IMR-90 (cell line): ENCODE data around the gene OVOL1. TPM values are rescaled to one million over a fixed set of nuclear protein-coding genes. Genes with fewer than 3 reads are reported as not detected.

Experiments used
- ATAC-seq: fragments of 200-7000 bp; cut with Tn5 transposase; 2 replicates; pipeline ENCODE4 v1.9.1; 2020; ENCODE audit warnings: low read depth, mild to moderate bottlenecking, moderate library complexity
- BruUV-seq: library from RNA; stranded (reverse); fragments of 400-500 nt; replicated peaks from 2 replicates; lab custom pipeline; 2021; lab: Mats Ljungman, UMichigan
- CTCF ChIA-PET: fragments of 300-600 bp; formaldehyde crosslinking; extraction: SDS; loops from one replicate; lab custom pipeline; 2021; ENCODE audit warnings: antibody characterized with exemption; lab: Yijun Ruan, JAX
- POLR2A ChIA-PET: fragments of 300-600 bp; sonication (Branson Sonifier 250); formaldehyde crosslinking; loops from one replicate; lab custom pipeline; 2022; ENCODE audit warnings: antibody characterized with exemption; ENCODE audit not compliant: unreplicated experiment; lab: Charles Lee
- DNase-seq: peaks from one replicate; pipeline ENCODE4 v3.0.0; 2013
- H2AFZ ChIP-seq: replicated peaks from 2 replicates; pipeline ENCODE3; 2013; ENCODE audit warnings: low read length, mild to moderate bottlenecking; ENCODE audit not compliant: poor library complexity
- H2AK5ac ChIP-seq: 2 replicates; pipeline ENCODE4 v1.6.1; 2013; ENCODE audit warnings: low read depth, low read length, inconsistent platforms
- H2AK9ac ChIP-seq: replicated peaks from 2 replicates; pipeline ENCODE3; 2013; ENCODE audit warnings: mild to moderate bottlenecking, low read depth, low read length, moderate library complexity; ENCODE audit not compliant: poor library complexity
- H2BK120ac ChIP-seq: 2 replicates; pipeline ENCODE4 v1.6.1; 2013; ENCODE audit warnings: low read depth, low read length, inconsistent platforms
- H2BK15ac ChIP-seq: 3 replicates; pipeline ENCODE4 v1.6.1; 2013; ENCODE audit warnings: low read depth, low read length, inconsistent platforms
- H2BK20ac ChIP-seq: 2 replicates; pipeline ENCODE4 v1.6.1; 2013; ENCODE audit warnings: low read depth, mild to moderate bottlenecking, inconsistent platforms, low read length, moderate library complexity
- H2BK5ac ChIP-seq: 2 replicates; pipeline ENCODE4 v1.6.1; 2013; ENCODE audit warnings: mild to moderate bottlenecking, low read depth, low read length, inconsistent platforms; ENCODE audit not compliant: poor library complexity, severe bottlenecking
- H3K14ac ChIP-seq: replicated peaks from 2 replicates; pipeline ENCODE4 v1.6.1; 2013; ENCODE audit warnings: low read depth, low read length, inconsistent platforms
- H3K18ac ChIP-seq: 2 replicates; pipeline ENCODE4 v1.6.1; 2013; ENCODE audit warnings: low read depth, low read length, control low read depth
- H3K23ac ChIP-seq: 2 replicates; pipeline ENCODE4 v1.6.1; 2013; ENCODE audit warnings: low read depth, low read length, inconsistent platforms
- H3K27ac ChIP-seq: 2 replicates; pipeline ENCODE4 v1.5.1; 2013; ENCODE audit warnings: mild to moderate bottlenecking, control low read depth, low read length; ENCODE audit not compliant: insufficient read depth
- H3K27me3 ChIP-seq: 2 replicates; pipeline ENCODE4 v1.6.1; 2013; ENCODE audit warnings: low read length; ENCODE audit not compliant: control insufficient read depth, insufficient read depth
- H3K36me3 ChIP-seq: 2 replicates; pipeline ENCODE4 v1.6.1; 2013; ENCODE audit warnings: low read length, mixed read lengths; ENCODE audit not compliant: control insufficient read depth, insufficient read depth
- H3K4ac ChIP-seq: 2 replicates; pipeline ENCODE4 v1.6.1; 2013; ENCODE audit warnings: low read depth, low read length, inconsistent platforms
- H3K4me1 ChIP-seq: 2 replicates; pipeline ENCODE4 v1.6.1; 2013; ENCODE audit warnings: low read length, mixed read lengths; ENCODE audit not compliant: control insufficient read depth, insufficient read depth
- H3K4me2 ChIP-seq: 2 replicates; pipeline ENCODE4 v1.6.1; 2013; ENCODE audit warnings: low read depth, mild to moderate bottlenecking, control low read depth, low read length, moderate library complexity
- H3K4me3 ChIP-seq: 2 replicates; pipeline ENCODE4 v1.5.1; 2013; ENCODE audit warnings: low read depth, mild to moderate bottlenecking, control low read depth, low read length, moderate library complexity; ENCODE audit not compliant: insufficient read depth
- H3K56ac ChIP-seq: 2 replicates; pipeline ENCODE4 v1.6.1; 2013; ENCODE audit warnings: low read length, inconsistent platforms; ENCODE audit not compliant: insufficient read depth; ENCODE audit errors: extremely low read depth
- H3K79me1 ChIP-seq, 2 experiments: 2 replicates each; pipeline ENCODE4 v1.6.1; 2013; ENCODE audit warnings: low read length in 2 of 2, inconsistent platforms in 1 of 2, low read depth in 1 of 2
- H3K9ac ChIP-seq: 2 replicates; pipeline ENCODE4 v1.6.1; 2013; ENCODE audit warnings: low read depth, low read length, control low read depth
- H3K9me1 ChIP-seq: 2 replicates; pipeline ENCODE4 v1.6.1; 2013; ENCODE audit warnings: low read length, inconsistent platforms; ENCODE audit not compliant: insufficient read depth
- H3K9me3 ChIP-seq: 2 replicates; pipeline ENCODE4 v1.6.1; 2013; ENCODE audit warnings: low read length; ENCODE audit not compliant: control insufficient read depth, insufficient read depth
- H4K20me1 ChIP-seq: 2 replicates; pipeline ENCODE4 v1.6.1; 2013; ENCODE audit warnings: low read length, inconsistent platforms; ENCODE audit not compliant: insufficient read depth
- H4K5ac ChIP-seq: 2 replicates; pipeline ENCODE4 v1.6.1; 2013; ENCODE audit warnings: mild to moderate bottlenecking, low read depth, low read length, control low read depth
- H4K8ac ChIP-seq, 2 experiments: 2 replicates each; pipeline ENCODE4 v1.6.1; 2013; ENCODE audit warnings: low read depth in 2 of 2, low read length in 2 of 2, control low read depth in 1 of 2, inconsistent platforms in 1 of 2
- H4K91ac ChIP-seq: 2 replicates; pipeline ENCODE4 v1.6.1; 2013; ENCODE audit warnings: low read depth, low read length, inconsistent platforms; ENCODE audit not compliant: insufficient read depth
- BHLHE40 ChIP-seq: fragments of 150-350 bp; IDR thresholded peaks from 2 replicates; pipeline ENCODE4 v1.6.1; 2016; ENCODE audit warnings: mild to moderate bottlenecking, low read depth, low read length
- CEBPB ChIP-seq: IDR thresholded peaks from 2 replicates; pipeline ENCODE4 v1.6.1; 2012; ENCODE audit warnings: low read depth, low read length, improper control_type of control experiment
- CHD1 ChIP-seq: IDR thresholded peaks from 2 replicates; pipeline ENCODE4 v1.6.1; 2012; ENCODE audit warnings: low read depth, low read length, improper control_type of control experiment
- ELK1 ChIP-seq: fragments of 150-350 bp; IDR thresholded peaks from 2 replicates; pipeline ENCODE4 v1.6.1; 2016; ENCODE audit warnings: low read depth, mild to moderate bottlenecking, low read length, moderate library complexity, borderline replicate concordance
- FOS ChIP-seq: fragments of 150-350 bp; IDR thresholded peaks from 2 replicates; pipeline ENCODE4 v1.6.1; 2016; ENCODE audit warnings: low read depth, low read length
- MAFK ChIP-seq: IDR thresholded peaks from 2 replicates; pipeline ENCODE4 v1.6.1; 2012; ENCODE audit warnings: low read depth, low read length, improper control_type of control experiment
- MAZ ChIP-seq: IDR thresholded peaks from 2 replicates; pipeline ENCODE4 v1.6.1; 2012; ENCODE audit warnings: low read depth, mild to moderate bottlenecking, low read length, improper control_type of control experiment, moderate library complexity, borderline replicate concordance
- MXI1 ChIP-seq: IDR thresholded peaks from 2 replicates; pipeline ENCODE4 v1.6.1; 2012; ENCODE audit warnings: low read depth, mild to moderate bottlenecking, low read length, moderate library complexity, borderline replicate concordance
- NFE2L2 ChIP-seq: fragments of 150-350 bp; IDR thresholded peaks from 2 replicates; pipeline ENCODE4 v1.6.1; 2016; ENCODE audit warnings: low read depth, mild to moderate bottlenecking, low read length
- POLR2A ChIP-seq: IDR thresholded peaks from 2 replicates; pipeline ENCODE4 v1.6.1; 2012; ENCODE audit warnings: mild to moderate bottlenecking, low read depth, low read length
- RAD21 ChIP-seq: IDR thresholded peaks from 2 replicates; pipeline ENCODE4 v1.6.1; 2012; ENCODE audit warnings: low read length, improper control_type of control experiment
- RCOR1 ChIP-seq: IDR thresholded peaks from 2 replicates; pipeline ENCODE4 v1.6.1; 2012; ENCODE audit warnings: mild to moderate bottlenecking, low read length, improper control_type of control experiment; ENCODE audit not compliant: insufficient replicate concordance
- RFX5 ChIP-seq: IDR thresholded peaks from 2 replicates; pipeline ENCODE4 v1.8.0; 2012; ENCODE audit warnings: low read depth, mild to moderate bottlenecking, low read length, moderate library complexity
- SMC3 ChIP-seq: fragments of 150-350 bp; IDR thresholded peaks from 2 replicates; pipeline ENCODE4 v1.6.1; 2016; ENCODE audit warnings: low read depth, mild to moderate bottlenecking, antibody characterized with exemption, low read length, moderate library complexity
- USF2 ChIP-seq: fragments of 150-350 bp; IDR thresholded peaks from 2 replicates; pipeline ENCODE4 v1.6.1; 2017; ENCODE audit warnings: mild to moderate bottlenecking, antibody characterized with exemption, low read length, low read depth
- WGBS, 2 experiments: methylation state at CpG; one replicate each; pipeline versions ENCODE4 v1.1.5 to v1.1.7; 2013; ENCODE audit warnings: missing lambda C conversion rate in 2 of 2; ENCODE audit not compliant: insufficient read length in 1 of 2; ENCODE audit errors: extremely low coverage in 2 of 2; 5-methylcytosine and 5-hydroxymethylcytosine counted together
- dilution Hi-C: fragments of 300-500 bp; cut with HindIII; formaldehyde crosslinking; loops from one replicate; pipeline ENCODE4 v1.14.3; 2018; ENCODE audit warnings: low sequenced_read_pairs; ENCODE audit not compliant: unreplicated experiment
- in situ Hi-C: fragments of 300-500 bp; cut with MboI; formaldehyde crosslinking; loops from 3 replicates; pipeline ENCODE4 v1.14.3; 2019; ENCODE audit warnings: low sequenced_read_pairs, inconsistent platforms, mixed read lengths
- intact Hi-C: fragments of 100-400 bp; cut with micrococcal nuclease; formaldehyde crosslinking; loops from 2 replicates; pipeline ENCODE4 v1.10.0; 2022
- polyA plus RNA-seq, 3 experiments: library from polyadenylated mRNA; depleted of rRNA; stranded (reverse); fragments of >200 nt; gene quantifications; 2 replicates each; pipeline ENCODE4 v1.2.3, GENCODE V29; 2012; ENCODE audit warnings: low replicate concordance in 1 of 3
- total RNA-seq: library from RNA; depleted of rRNA; stranded (reverse); fragments of >200 nt; gene quantifications from 2 replicates; pipeline ENCODE4 v1.2.3, GENCODE V29; 2012

The OVOL1 gene
- total and polyA plus RNA-seq, 2 of the 4 experiments (the other 2 are of a cell fraction): not detected

GRCh38 chr11:65790104-65790901, 3.4 kb downstream of the OVOL1 start:
- Histone ChIP-seq H3K79me1 (no peaks in the 10 kb centered on the region), H3K4ac (no peak overlapping the region), H3K36me3 (no peaks in the 10 kb centered on the region), H4K8ac (no peak overlapping the region), H3K9me1 (no peaks in the 10 kb centered on the region), H4K5ac (no peak overlapping the region), H3K27ac (no peak overlapping the region), H3K4me1 (no peaks in the 10 kb centered on the region; the same call in 1 of the 2 replicates), H2BK20ac (no peak overlapping the region), H2AFZ (no peak overlapping the region), H4K20me1 (no peaks in the 10 kb centered on the region; the same call in 1 of the 2 replicates), H3K9me3 (peaks cover 2% of the 10 kb centered on the region; the same call in 1 of the 2 replicates), H4K91ac (no peak overlapping the region), H2AK9ac (no peak overlapping the region), H2AK5ac (no peak overlapping the region), H2BK120ac (no peak overlapping the region), H3K14ac (no peak overlapping the region), H3K18ac (no peak overlapping the region), H3K56ac (no peak overlapping the region), H2BK5ac (no peak overlapping the region), H3K27me3 (peaks cover 87% of the 10 kb centered on the region), H3K4me3 (no peak overlapping the region), H3K23ac (no peak overlapping the region), H3K4me2 (no peak overlapping the region), H3K9ac (no peak overlapping the region), H2BK15ac (no peak overlapping the region)
- POLR2A ChIA-PET: no interaction called here
- ATAC-seq (no peak), DNase-seq (no peak)
- no TSS peak for BruUV-seq
- WGBS, 2 experiments: 62% methylated on average over 10 of the region's 13 CpGs; no CpG with 5 or more reads in 1 of the 2 experiments
- dilution Hi-C loops (no loop called here), in situ Hi-C loops (no loop called here), intact Hi-C loops (no loop called here)
- CTCF ChIA-PET: no interaction called here
- TF ChIP-seq POLR2A (no peak), CHD1 (no peak), MAFK (no peak), RCOR1 (no peak), NFE2L2 (no peak), MAZ (no peak), MXI1 (no peak), RFX5 (no peak), RAD21 (no peak), BHLHE40 (no peak), SMC3 (no peak), FOS (no peak), ELK1 (no peak), CEBPB (no peak), USF2 (no peak)
